HEK293 (cell line): ENCODE measurements around the gene NMNAT2.
A peak's percentile ranks its signal among the peaks of the same experiment; 100 is the strongest.

Experiments
- HOXD13 ChIP-seq: sonication (generic); formaldehyde crosslinking; IDR thresholded peaks from 2 replicates; pipeline ENCODE4 v1.8.0; 2022; ENCODE audit warnings: missing genetic modification reagents, borderline replicate concordance
- SP7 ChIP-seq: fragments of 450-650 bp; formaldehyde crosslinking; IDR thresholded peaks from 2 replicates; pipeline ENCODE4 v1.5.1; 2016; ENCODE audit warnings: missing biosample characterization, missing genetic modification characterization
- TRIM28 ChIP-seq: IDR thresholded peaks from 2 replicates; pipeline ENCODE4 v1.6.1; 2011; ENCODE audit warnings: low read length, control low read depth, borderline replicate concordance
- ZNF112 ChIP-seq: fragments of 450-650 bp; formaldehyde crosslinking; IDR thresholded peaks from 2 replicates; pipeline ENCODE4 v1.5.0; 2017; ENCODE audit warnings: missing biosample characterization, missing genetic modification characterization
- ZNF146 ChIP-seq: fragments of 450-650 bp; formaldehyde crosslinking; IDR thresholded peaks from 2 replicates; pipeline ENCODE4 v1.5.1; 2016; ENCODE audit warnings: missing biosample characterization, missing genetic modification characterization
- ZNF292 ChIP-seq: fragments of 450-650 bp; formaldehyde crosslinking; IDR thresholded peaks from 2 replicates; pipeline ENCODE4 v1.5.1; 2016; ENCODE audit warnings: low read depth, missing biosample characterization, missing genetic modification characterization, borderline replicate concordance
- ZNF423 ChIP-seq: fragments of 450-650 bp; formaldehyde crosslinking; IDR thresholded peaks from 2 replicates; pipeline ENCODE4 v1.5.1; 2016; ENCODE audit warnings: missing biosample characterization, missing genetic modification characterization
- ZNF596 ChIP-seq: fragments of 450-650 bp; IDR thresholded peaks from 2 replicates; pipeline ENCODE4 v1.5.0; 2018; ENCODE audit warnings: missing biosample characterization, mild to moderate bottlenecking, missing genetic modification characterization, moderate library complexity
- ZNF610 ChIP-seq: fragments of 450-650 bp; formaldehyde crosslinking; IDR thresholded peaks from 2 replicates; pipeline ENCODE4 v1.5.1; 2016; ENCODE audit warnings: missing biosample characterization, missing genetic modification characterization, borderline replicate concordance
- TF ChIP-seq, protein P1 (sequence below): fragments of 450-650 bp; formaldehyde crosslinking; IDR thresholded peaks from 2 replicates; pipeline ENCODE4 v1.5.1; 2016; ENCODE audit warnings: missing biosample characterization, missing genetic modification characterization
- TF ChIP-seq, protein P2 (sequence below): fragments of 450-650 bp; formaldehyde crosslinking; IDR thresholded peaks from 2 replicates; pipeline ENCODE4 v1.5.1; 2016; ENCODE audit warnings: missing biosample characterization, missing genetic modification characterization
- TF ChIP-seq, protein P3 (sequence below): fragments of 450-650 bp; formaldehyde crosslinking; conservative IDR thresholded peaks from 2 replicates; pipeline ENCODE4 v1.5.1; 2016; ENCODE audit warnings: low read depth, missing biosample characterization, missing genetic modification characterization
- TF ChIP-seq, protein P4 (sequence below): fragments of 450-650 bp; formaldehyde crosslinking; IDR thresholded peaks from 2 replicates; pipeline ENCODE4 v1.5.1; 2016; ENCODE audit warnings: missing biosample characterization, missing genetic modification characterization
- TF ChIP-seq, protein P5 (sequence below): fragments of 450-650 bp; formaldehyde crosslinking; IDR thresholded peaks from 2 replicates; pipeline ENCODE4 v1.5.1; 2016; ENCODE audit warnings: missing biosample characterization, missing genetic modification characterization, borderline replicate concordance
- TF ChIP-seq, protein P6 (sequence below): fragments of 450-650 bp; formaldehyde crosslinking; IDR thresholded peaks from 2 replicates; pipeline ENCODE4 v1.5.1; 2017; ENCODE audit warnings: missing biosample characterization, missing genetic modification characterization
- TF ChIP-seq, protein P7 (sequence below): fragments of 450-650 bp; formaldehyde crosslinking; IDR thresholded peaks from 2 replicates; pipeline ENCODE4 v1.5.1; 2017; ENCODE audit warnings: missing biosample characterization, missing genetic modification characterization

NMNAT2 gene

DNA sequence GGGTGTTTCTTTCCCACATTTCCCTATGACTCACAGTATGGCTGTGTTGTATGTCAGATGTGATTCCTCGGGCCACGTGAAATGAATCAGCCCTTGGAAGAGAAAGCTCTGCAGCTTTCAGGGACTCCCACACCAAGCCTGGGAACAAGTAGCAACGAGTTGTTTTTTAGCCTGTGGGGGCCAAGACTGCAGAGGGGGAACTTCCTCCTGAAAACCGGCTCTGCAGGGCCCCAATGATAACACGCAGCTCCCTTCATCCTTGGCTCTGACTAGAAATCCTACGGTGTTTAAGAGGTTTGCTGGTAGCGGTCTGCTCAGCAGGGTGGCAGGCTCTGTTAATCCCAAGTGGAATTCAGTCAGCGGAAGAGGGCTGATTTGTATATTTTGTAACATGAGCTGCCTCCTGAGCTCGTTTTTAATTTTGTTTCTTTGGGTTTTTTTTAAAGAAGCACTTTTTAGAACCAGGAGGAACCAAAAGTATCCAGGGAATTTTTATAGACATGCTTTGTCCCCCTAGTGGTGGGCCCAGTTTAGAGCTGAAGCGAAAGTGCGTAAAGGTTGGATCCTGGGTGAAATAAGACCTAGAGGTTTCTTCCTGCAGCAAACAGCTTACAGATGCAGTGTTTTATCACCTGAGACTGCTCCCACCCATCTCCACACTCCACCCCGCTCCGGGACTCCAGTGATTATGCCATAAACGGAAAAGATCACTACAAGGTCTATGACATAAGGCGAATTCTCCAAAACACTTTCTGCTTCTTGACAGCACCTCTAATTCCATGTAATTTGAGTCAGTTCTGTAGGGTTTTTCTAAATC, 183.3 kb downstream of the NMNAT2 start (continued):
- TF ChIP-seq, protein P1, sequence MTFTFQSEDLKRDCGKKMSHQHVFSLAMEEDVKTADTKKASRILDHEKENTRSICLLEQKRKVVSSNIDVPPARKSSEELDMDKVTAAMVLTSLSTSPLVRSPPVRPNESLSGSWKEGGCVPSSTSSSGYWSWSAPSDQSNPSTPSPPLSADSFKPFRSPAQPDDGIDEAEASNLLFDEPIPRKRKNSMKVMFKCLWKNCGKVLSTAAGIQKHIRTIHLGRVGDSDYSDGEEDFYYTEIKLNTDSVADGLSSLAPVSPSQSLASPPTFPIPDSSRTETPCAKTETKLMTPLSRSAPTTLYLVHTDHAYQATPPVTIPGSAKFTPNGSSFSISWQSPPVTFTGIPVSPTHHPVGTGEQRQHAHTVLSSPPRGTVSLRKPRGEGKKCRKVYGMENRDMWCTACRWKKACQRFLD (tag by site-specific recombination), result no peak
- TF ChIP-seq, protein P2, sequence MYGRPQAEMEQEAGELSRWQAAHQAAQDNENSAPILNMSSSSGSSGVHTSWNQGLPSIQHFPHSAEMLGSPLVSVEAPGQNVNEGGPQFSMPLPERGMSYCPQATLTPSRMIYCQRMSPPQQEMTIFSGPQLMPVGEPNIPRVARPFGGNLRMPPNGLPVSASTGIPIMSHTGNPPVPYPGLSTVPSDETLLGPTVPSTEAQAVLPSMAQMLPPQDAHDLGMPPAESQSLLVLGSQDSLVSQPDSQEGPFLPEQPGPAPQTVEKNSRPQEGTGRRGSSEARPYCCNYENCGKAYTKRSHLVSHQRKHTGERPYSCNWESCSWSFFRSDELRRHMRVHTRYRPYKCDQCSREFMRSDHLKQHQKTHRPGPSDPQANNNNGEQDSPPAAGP (tag by site-specific recombination), result 0 out of 2 replicates have a peak, but pooled peaks have one; percentile 52
- TF ChIP-seq ZNF146 (tag by site-specific recombination) (no peak), HOXD13 (0 out of 2 replicates have a peak, but pooled peaks have one; percentile 22), TRIM28 (peak; percentile 91), ZNF596 (tag by site-specific recombination) (peak; percentile 69; the same call in 1 of the 2 replicates), SP7 (tag by site-specific recombination) (peak; percentile 91), ZNF423 (peak; percentile 73), ZNF292 (tag by site-specific recombination) (no peak), ZNF112 (tag by site-specific recombination) (no peak), ZNF610 (tag by site-specific recombination) (peak; percentile 48; the same call in 1 of the 2 replicates)
- TF ChIP-seq, protein P3, sequence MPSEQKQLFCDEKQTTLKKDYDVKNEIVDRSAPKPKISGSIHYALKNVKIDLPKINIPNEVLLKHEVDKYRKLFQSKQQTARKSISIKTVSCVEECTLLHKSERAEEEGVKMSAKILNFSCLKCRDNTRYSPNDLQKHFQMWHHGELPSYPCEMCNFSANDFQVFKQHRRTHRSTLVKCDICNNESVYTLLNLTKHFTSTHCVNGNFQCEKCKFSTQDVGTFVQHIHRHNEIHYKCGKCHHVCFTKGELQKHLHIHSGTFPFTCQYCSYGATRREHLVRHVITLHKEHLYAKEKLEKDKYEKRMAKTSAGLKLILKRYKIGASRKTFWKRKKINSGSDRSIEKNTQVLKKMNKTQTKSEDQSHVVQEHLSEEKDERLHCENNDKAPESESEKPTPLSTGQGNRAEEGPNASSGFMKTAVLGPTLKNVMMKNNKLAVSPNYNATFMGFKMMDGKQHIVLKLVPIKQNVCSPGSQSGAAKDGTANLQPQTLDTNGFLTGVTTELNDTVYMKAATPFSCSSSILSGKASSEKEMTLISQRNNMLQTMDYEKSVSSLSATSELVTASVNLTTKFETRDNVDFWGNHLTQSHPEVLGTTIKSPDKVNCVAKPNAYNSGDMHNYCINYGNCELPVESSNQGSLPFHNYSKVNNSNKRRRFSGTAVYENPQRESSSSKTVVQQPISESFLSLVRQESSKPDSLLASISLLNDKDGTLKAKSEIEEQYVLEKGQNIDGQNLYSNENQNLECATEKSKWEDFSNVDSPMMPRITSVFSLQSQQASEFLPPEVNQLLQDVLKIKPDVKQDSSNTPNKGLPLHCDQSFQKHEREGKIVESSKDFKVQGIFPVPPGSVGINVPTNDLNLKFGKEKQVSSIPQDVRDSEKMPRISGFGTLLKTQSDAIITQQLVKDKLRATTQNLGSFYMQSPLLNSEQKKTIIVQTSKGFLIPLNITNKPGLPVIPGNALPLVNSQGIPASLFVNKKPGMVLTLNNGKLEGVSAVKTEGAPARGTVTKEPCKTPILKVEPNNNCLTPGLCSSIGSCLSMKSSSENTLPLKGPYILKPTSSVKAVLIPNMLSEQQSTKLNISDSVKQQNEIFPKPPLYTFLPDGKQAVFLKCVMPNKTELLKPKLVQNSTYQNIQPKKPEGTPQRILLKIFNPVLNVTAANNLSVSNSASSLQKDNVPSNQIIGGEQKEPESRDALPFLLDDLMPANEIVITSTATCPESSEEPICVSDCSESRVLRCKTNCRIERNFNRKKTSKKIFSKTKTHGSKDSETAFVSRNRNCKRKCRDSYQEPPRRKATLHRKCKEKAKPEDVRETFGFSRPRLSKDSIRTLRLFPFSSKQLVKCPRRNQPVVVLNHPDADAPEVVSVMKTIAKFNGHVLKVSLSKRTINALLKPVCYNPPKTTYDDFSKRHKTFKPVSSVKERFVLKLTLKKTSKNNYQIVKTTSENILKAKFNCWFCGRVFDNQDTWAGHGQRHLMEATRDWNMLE (tag by site-specific recombination), result peak; percentile 50; the same call in 1 of the 2 replicates
- TF ChIP-seq, protein P4, sequence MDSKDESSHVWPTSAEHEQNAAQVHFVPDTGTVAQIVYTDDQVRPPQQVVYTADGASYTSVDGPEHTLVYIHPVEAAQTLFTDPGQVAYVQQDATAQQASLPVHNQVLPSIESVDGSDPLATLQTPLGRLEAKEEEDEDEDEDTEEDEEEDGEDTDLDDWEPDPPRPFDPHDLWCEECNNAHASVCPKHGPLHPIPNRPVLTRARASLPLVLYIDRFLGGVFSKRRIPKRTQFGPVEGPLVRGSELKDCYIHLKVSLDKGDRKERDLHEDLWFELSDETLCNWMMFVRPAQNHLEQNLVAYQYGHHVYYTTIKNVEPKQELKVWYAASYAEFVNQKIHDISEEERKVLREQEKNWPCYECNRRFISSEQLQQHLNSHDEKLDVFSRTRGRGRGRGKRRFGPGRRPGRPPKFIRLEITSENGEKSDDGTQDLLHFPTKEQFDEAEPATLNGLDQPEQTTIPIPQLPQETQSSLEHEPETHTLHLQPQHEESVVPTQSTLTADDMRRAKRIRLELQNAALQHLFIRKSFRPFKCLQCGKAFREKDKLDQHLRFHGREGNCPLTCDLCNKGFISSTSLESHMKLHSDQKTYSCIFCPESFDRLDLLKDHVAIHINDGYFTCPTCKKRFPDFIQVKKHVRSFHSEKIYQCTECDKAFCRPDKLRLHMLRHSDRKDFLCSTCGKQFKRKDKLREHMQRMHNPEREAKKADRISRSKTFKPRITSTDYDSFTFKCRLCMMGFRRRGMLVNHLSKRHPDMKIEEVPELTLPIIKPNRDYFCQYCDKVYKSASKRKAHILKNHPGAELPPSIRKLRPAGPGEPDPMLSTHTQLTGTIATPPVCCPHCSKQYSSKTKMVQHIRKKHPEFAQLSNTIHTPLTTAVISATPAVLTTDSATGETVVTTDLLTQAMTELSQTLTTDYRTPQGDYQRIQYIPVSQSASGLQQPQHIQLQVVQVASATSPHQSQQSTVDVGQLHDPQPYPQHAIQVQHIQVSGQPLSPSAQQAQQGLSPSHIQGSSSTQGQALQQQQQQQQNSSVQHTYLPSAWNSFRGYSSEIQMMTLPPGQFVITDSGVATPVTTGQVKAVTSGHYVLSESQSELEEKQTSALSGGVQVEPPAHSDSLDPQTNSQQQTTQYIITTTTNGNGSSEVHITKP, result peak; percentile 93
- TF ChIP-seq, protein P5, sequence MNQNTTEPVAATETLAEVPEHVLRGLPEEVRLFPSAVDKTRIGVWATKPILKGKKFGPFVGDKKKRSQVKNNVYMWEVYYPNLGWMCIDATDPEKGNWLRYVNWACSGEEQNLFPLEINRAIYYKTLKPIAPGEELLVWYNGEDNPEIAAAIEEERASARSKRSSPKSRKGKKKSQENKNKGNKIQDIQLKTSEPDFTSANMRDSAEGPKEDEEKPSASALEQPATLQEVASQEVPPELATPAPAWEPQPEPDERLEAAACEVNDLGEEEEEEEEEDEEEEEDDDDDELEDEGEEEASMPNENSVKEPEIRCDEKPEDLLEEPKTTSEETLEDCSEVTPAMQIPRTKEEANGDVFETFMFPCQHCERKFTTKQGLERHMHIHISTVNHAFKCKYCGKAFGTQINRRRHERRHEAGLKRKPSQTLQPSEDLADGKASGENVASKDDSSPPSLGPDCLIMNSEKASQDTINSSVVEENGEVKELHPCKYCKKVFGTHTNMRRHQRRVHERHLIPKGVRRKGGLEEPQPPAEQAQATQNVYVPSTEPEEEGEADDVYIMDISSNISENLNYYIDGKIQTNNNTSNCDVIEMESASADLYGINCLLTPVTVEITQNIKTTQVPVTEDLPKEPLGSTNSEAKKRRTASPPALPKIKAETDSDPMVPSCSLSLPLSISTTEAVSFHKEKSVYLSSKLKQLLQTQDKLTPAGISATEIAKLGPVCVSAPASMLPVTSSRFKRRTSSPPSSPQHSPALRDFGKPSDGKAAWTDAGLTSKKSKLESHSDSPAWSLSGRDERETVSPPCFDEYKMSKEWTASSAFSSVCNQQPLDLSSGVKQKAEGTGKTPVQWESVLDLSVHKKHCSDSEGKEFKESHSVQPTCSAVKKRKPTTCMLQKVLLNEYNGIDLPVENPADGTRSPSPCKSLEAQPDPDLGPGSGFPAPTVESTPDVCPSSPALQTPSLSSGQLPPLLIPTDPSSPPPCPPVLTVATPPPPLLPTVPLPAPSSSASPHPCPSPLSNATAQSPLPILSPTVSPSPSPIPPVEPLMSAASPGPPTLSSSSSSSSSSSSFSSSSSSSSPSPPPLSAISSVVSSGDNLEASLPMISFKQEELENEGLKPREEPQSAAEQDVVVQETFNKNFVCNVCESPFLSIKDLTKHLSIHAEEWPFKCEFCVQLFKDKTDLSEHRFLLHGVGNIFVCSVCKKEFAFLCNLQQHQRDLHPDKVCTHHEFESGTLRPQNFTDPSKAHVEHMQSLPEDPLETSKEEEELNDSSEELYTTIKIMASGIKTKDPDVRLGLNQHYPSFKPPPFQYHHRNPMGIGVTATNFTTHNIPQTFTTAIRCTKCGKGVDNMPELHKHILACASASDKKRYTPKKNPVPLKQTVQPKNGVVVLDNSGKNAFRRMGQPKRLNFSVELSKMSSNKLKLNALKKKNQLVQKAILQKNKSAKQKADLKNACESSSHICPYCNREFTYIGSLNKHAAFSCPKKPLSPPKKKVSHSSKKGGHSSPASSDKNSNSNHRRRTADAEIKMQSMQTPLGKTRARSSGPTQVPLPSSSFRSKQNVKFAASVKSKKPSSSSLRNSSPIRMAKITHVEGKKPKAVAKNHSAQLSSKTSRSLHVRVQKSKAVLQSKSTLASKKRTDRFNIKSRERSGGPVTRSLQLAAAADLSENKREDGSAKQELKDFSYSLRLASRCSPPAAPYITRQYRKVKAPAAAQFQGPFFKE (tag by site-specific recombination), result no peak
- TF ChIP-seq, protein P6, sequence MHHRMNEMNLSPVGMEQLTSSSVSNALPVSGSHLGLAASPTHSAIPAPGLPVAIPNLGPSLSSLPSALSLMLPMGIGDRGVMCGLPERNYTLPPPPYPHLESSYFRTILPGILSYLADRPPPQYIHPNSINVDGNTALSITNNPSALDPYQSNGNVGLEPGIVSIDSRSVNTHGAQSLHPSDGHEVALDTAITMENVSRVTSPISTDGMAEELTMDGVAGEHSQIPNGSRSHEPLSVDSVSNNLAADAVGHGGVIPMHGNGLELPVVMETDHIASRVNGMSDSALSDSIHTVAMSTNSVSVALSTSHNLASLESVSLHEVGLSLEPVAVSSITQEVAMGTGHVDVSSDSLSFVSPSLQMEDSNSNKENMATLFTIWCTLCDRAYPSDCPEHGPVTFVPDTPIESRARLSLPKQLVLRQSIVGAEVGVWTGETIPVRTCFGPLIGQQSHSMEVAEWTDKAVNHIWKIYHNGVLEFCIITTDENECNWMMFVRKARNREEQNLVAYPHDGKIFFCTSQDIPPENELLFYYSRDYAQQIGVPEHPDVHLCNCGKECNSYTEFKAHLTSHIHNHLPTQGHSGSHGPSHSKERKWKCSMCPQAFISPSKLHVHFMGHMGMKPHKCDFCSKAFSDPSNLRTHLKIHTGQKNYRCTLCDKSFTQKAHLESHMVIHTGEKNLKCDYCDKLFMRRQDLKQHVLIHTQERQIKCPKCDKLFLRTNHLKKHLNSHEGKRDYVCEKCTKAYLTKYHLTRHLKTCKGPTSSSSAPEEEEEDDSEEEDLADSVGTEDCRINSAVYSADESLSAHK (tag by site-specific recombination), result peak; percentile 75
- TF ChIP-seq, protein P7, sequence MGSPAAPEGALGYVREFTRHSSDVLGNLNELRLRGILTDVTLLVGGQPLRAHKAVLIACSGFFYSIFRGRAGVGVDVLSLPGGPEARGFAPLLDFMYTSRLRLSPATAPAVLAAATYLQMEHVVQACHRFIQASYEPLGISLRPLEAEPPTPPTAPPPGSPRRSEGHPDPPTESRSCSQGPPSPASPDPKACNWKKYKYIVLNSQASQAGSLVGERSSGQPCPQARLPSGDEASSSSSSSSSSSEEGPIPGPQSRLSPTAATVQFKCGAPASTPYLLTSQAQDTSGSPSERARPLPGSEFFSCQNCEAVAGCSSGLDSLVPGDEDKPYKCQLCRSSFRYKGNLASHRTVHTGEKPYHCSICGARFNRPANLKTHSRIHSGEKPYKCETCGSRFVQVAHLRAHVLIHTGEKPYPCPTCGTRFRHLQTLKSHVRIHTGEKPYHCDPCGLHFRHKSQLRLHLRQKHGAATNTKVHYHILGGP, result no peak
